GM18909 (cell line): ENCODE measurements around the gene MFSD12.

Experiments
- ATAC-seq: cut with Tn5 transposase; IDR thresholded peaks from one replicate; pipeline ENCODE4 v1.9.1; 2021; ENCODE audit warnings: mild to moderate bottlenecking; ENCODE audit not compliant: unreplicated experiment, poor library complexity

The MFSD12 gene

GRCh38 chr19:3494559-3494958 is 62.8 kb downstream of the MFSD12 start:
- no peak for ATAC-seq
